NCI-H1417 (cell line): Measurements from ENCODE around the gene HTR3A.
A peak's percentile ranks its signal among the peaks of the same experiment; 100 is the strongest.
"Not testable (repeated sequence)": the region's sequence is repeated elsewhere in the genome, so short reads cannot be mapped to it uniquely, and the experiment has no call there.

Experiments
- DNase-seq, 3 experiments: peaks; one replicate each; lab custom pipeline; 2025; lab: John Stamatoyannopoulos, UW

HTR3A gene

DNA sequence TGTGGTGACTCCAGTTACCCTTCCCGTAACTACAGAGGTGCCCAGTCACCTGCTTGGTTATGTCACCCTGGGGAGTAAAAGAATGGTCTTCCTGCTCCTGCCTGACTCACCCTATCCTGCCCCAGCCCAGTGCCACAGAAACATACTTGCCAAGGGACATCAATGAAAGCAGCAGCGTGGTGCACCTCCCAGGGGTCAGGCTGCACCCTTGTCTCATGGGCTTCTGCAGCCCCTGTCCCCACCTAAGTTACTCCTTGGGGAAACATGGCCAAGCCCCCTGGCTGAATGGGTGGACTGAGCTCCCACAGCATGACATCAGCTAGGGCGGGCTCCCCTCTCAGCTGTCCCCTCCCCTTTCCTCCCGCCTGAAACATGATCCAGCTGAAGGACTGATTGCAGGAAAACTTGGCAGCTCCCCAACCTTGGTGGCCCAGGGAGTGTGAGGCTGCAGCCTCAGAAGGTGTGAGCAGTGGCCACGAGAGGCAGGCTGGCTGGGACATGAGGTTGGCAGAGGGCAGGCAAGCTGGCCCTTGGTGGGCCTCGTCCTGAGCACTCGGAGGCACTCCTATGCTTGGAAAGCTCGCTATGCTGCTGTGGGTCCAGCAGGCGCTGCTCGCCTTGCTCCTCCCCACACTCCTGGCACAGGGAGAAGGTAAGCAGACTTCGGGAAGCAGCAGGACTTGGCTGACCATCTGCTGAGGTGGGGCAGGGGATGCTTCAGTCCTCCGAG is at the start of gene HTR3A:
HTR3A (plus strand) TSS at position 368 of the 730 bp plus-strand sequence; CDS start at position 586, 218 bp downstream.
- DNase-seq = peak; percentile 86 to 96 (median 88)

DNA sequence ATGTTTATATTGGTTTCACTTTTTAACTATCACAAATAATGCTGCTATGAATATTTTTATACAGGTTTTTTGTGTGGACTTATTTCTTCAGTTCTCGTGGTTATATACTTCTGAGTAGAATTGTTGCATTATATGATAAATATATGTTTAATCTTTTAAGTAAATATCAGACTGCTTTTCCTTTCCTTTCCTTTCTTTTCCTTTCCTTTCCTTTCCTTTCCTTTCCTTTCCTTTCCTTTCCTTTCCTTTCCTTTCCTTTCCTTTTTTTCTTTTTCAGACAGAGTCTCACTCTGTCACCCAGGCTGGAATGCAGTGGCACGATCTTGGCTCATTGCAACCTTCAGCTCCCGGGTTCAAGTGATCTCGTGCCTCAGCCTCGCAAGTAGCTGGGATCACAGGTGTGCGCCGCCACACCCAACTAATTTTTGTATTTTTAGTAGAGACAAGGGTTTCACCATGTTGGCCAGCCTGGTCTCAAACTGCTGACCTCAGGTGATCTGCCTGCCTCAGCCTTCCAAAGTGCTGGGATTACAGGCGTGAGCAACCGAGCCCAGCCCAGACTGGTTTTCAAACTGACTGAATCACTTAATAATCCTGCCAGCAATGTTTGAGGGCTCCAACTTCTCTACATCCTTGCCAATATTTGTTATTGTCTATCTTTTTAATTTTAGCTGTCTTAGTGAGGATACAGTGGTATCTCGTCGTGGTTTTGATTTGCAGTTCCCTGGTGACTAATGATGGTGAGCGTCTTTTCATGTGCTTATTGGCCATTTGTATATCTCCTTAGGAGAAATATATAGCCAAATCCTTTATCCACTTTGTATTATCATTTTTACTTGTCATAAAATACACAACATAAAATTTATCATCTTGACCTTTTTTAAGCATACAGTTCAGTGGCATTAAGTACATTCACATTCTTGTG is 48.4 kb upstream of the HTR3A start:
- DNase-seq = no peak

DNA sequence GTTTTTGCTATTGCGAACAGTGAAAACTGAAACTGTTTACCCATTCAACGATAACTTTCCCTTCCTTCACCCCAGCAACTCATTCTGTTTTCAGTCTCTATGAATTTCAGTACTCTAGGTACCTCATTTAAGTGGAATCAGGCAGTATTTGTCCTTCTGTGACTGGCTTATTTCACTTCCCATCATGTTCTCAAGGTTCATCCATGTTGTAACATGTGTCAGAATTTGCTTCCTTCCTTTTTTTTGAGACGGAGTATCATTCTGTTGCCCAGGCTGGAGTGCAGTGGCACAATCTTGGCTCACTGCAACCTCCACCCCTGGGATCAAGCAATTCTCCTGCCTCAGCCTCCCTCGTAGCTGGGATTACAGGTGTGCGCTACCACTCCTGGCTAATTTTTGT is 46.6 kb upstream of the HTR3A start:
- no peak for DNase-seq

DNA sequence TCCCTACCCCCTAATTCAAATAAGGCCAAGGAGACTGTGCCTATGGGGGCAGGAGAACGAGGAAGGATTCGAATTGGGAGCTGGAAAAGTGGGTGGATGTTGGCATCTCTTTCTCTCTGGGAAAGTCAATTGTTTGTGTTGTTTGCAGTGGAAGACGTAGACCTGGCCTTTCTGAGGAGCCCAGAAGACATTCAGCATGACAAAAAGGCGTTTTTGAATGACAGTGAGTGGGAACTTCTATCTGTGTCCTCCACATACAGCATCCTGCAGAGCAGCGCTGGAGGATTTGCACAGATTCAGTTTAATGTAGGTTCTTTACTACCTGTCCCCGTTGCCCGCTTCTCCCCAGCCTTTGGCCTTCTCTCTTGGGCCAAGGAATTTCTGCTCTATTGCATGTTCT is 42.1 kb upstream of the HTR3A start:
- no peak for DNase-seq

DNA sequence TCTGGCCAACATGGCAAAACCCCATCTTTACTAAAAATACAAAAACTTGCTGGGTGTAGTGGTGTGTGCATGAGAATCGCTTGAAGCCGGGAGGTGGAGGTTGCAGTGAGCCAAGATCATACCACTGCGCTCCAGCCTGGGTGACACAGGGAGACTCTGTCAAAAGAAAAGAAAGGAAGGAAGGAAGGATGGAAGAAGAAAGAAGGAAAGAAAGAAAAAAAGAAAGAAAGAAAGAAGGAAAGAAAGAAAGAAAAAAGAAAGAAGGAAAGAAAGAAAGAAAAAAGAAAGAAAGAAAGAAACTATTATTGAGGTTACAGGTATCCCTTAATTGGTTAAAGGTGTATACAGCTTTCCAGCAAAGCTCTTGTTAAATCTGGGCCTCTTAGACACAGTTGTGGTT is 40.7 kb upstream of the HTR3A start:
- not testable (repeated sequence) for DNase-seq

DNA sequence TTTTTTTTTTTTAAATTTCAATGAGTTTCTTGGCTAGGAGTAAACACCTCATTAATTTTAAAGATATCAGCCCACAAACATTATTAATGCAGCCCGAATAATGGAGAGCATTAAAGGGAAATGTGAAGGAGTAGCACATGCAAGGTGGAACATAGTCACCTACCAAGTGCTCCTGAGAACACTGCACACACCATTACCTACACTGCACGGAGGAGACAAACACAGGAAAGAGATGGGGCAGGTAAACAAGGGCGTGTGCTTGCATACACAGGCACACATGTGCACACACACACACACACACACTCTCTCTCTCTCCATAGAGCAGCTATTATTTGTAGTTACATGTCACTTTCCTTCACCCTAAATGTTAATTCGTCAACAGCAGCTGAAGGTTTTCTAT is 40.1 kb upstream of the HTR3A start:
- peak in 1 of 3 experiments; percentile 31 for DNase-seq

DNA sequence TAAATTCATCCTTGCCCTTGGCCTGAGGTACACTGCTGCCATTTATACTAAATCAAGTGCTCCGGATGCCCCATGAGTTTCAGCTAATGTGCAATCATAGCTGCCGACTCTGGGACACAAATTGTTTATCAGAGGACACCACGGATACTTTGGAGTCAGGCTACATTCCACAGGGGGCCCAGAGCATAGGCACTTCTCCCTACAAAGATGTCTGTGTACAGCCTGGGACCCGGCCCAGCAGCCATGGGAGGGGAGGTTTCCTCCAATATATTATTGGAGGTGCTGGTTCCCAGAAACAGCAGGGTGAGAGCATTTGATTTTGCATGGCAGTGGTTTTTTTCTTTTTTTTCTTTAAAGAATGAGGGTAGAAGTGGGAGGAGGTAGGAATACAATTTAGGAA is 39.0 kb upstream of the HTR3A start:
- no peak for DNase-seq

DNA sequence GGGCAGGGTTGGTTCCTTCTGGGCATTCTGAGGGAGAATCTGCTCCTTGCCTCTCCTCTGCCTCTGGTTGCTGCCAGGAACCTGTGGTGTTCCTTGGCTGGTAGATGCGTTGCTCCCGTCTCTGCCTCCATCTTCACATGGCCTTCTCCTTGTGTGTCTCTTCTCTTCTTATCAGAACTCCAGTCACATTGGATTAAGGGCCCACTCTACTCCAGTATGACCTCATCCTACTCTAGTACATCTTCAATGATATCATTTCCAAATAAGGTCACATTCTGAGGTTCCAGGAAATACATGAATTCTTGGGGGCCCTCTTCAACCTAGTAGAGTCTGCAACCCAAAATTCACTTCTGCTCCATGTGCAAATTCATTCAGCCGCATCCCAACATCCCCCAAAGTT is 37.0 kb upstream of the HTR3A start:
- no peak for DNase-seq

DNA sequence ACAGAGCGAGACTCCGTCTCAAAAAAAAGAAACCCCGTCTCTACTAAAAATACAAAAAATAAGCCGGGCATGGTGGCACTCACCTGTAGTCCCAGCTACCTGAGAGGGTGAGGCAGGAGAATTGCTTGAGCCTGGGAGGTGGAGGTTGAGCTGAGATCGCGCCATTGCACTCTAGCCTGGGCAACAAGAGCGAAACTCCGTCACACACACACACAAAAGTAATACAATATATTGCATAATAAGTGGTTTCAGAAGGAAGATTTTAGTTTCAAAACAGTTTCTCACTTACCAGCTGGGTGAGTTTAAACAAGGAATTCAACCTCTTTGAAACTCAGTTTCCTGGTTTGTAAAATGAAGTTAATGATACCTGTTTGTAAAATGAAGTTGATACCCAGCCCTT is 32.7 kb upstream of the HTR3A start:
- no peak for DNase-seq

DNA sequence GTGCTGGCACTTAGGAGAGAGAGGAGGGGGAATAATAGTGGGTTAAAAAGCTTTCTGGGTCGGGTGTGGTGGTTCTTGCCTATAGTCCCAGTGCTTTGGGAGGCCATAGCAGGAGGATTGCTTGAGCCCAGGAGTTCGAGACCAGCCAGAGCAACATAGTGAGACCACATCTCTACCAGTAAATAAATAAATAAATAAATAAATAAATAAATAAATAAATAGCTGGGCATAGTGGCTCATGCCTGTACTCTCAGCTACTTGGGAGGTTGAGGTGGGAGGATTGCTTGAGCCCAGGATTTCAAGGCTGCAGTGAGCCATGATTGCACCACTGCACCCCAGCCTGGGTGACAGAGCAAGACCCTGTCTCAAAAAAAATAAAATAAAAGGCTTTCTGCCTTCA is 28.7 kb upstream of the HTR3A start:
- not testable (repeated sequence) for DNase-seq

DNA sequence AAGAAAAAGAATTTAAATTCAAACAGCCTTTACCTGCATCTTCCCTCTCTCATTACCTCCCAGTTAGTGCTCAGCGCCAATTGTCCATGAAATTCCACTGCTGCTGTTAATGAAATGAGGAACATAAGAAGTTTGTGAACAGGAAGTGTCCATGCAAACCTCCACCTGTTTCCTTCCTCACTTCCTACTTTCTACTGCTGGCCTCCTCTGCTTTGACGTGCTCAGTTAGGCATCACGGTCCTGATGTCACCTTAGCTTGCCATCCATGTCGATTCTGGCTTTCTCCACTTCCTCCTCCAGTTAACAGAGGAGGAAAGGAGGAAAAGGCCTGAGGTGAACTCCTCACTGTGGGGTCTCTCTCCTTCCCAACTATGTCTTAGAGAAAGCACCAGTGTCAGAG is 26.9 kb upstream of the HTR3A start:
- no peak for DNase-seq

DNA sequence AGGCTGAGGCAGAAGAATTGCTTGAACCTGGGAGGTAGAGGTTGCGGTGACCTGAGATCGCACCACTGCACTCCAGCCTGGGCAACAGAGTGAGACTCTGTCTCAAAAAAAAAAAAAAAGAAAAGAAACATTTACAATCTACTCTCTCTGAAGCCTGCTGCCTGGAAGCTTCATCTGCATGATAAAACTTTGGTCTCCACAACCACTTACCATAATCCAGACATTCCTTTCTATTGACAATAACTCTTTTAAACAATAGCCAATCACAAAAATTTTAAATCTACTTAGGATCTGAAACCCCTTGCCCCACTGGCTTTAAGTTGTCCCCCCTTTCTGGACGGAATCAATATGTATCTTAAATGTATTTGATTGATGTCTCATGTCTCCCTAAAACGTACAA is 25.0 kb upstream of the HTR3A start:
- DNase-seq = no peak

DNA sequence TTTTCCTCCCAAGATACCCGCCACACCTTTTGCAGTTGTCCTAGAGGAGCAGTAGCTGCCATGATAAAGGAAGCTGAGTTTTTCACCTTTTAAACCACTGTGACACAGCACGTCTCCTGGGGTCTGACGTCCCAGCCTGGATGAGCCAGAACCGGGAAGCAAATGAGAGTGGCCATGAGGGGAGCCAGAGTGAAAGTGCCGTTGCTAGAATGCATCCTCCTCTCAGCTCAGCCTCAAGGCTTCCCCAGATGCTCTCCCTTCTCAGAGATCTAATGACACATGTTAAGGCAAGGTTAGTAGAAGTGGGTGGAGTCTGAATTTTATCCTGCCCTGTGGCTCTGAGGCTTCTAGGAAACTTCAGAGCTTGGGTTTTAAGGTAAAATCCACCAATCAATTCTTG is 23.4 kb upstream of the HTR3A start:
- DNase-seq = no peak

DNA sequence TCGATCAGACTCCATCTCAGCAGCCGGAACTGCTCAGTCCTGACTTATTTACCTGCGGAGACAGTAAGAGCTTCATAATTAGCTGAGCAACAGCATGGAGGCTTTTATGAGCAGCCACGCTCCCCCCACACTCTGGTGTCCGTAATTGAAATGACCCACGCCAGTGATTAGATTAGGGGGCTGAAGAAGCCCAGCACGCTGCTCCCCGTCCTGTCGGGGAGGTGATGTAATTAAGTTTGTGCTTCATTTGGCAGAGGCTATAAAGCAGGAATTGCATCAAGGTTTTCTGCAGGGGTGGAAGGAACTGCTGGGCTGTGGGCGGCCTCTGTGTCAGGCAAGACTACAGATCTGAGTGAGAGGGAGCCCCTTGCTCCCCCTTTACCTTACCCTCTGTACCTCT is 22.8 kb upstream of the HTR3A start:
- peak in 2 of 3 experiments; percentile 25 for DNase-seq

DNA sequence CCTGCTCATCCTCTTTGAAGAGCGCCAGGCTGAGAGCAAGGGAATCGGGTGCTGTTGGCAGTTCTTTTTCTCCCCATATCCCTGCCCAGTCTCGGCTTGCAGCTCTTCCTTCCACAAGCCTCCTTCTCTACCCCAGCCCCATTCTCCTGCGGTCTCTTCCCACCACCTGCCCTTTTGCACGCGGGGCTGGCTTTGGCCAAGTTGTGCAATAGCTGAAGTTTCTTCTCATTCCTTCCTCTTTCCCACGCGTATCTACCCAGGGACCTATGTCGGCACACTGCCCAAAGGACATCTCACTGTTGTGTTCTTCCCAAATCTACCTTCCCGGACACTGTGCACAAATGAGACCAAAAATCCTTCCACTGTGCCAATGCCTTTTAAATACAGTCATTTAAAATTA is 22.3 kb upstream of the HTR3A start:
- no peak for DNase-seq

DNA sequence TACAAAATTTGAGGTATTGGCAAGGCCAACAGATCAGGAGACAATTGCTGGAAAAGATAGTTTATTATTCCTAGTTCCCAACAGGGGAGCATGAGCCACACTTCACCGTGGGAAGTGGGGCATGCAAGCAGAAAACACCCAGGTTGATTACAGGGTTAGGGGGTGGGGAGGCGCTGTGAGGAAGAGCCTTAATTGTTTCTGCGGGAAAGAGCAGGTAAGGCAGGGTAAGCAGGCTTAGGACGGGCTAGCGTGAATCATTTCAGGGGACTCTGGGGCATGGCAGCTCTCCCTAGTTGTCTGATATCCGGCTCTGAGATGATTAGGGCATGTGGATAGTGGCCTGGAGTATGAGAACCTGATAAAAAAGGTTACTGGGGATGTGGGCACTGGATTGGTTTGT is 20.7 kb upstream of the HTR3A start:
- DNase-seq = no peak

DNA sequence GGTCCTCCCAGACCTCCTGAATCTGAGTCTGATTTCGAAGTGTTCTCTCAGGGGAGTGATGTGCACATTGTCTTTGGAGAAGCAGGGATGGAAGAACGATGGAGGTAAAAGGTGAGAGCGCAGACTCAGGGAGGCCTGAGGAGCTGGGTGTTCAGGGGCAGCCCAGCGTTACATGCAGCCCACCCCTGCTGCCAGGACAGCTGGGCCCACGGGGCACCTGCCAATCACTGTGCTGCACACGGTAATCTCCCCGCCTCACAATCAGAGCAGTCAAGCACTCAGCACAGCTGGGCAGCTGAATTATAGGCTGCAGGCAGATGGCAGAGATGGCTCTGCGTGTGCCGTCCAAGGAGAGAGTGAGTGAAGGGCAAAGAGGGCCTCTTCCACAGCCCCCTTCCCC is 17.9 kb upstream of the HTR3A start:
- peak in 2 of 3 experiments; percentile 54 to 82 for DNase-seq

DNA sequence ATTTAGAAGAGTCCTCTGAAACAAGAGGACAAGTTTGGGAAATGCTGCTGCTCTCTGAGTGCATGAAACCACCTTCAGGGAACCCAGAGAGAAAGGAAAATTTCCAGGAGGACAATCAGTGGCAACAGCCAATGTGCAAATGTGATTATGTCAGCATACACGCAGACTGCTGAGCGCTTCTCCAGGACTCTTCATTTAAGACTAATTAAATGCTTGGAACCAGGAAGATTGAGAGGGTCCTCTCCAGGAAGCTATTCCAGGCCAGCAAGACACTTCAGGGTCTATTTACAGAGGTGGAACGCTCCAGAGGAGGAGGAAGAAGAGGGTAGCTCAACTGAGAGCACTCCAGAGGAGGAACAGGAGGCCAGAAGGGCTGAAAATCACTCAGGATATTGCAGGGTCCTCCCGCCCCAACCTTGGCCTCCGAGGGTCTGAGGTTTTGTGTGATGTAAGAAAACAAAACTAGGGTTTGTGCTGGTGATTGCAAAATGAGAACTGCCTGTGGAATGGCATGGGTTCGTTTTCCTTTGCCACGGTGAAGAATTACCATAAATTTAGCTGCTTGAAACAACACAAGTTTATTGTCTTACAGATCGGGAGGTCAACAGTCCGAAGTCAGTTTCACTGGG is 14.1 kb upstream of the HTR3A start:
- DNase-seq = no peak

DNA sequence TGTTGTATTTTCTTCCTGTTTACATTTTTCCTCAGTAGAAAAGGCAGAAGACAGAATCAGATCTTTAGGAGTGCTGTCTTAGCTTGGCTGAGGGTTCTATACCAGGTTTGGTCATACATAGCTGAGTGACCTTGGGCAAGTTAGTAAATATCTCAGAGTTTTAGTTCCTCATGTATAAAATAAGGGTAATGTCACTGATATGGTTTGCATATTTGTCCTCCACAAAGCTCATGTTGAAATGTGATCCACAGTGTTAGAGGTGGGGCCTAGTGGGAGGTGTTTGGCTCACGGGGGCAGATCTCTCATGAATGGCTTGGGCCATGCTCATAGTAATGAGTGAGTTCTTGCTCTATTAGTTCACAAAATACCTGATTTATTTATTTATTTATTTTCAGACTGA is 7.5 kb upstream of the HTR3A start:
- no peak for DNase-seq

DNA sequence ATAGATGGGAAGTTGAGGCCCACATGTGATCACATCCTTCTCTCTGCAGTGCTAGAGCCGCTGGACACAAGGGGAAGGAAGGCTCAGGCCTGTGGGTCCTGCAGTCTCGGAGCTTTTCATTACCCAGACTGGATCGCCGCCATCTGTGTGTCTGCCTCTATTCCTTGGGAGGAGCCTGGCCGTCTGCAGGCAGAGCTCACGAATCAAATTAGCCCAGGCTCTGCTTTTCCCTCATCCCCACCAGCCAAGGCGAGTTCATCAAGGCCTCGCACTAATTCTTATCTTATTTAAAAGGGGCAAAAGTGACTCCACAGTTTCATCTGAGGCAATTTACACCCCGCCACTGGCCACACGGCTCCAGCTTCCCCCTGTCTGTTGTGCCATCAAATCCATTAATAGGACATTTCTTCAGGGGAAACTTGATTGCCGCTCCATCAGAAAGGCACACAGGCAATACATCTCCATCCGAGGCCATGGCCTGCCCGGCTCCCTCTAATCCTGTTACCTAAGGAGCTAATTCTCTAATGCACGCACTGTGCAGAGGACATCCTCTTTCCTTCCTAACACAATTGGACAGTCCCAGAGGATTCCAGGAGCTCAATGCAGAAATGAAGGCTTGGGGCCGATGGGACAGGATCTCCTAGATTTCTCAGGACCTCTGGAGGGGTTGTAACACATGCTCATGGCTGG is 3.3 kb upstream of the HTR3A start:
- DNase-seq = no peak

DNA sequence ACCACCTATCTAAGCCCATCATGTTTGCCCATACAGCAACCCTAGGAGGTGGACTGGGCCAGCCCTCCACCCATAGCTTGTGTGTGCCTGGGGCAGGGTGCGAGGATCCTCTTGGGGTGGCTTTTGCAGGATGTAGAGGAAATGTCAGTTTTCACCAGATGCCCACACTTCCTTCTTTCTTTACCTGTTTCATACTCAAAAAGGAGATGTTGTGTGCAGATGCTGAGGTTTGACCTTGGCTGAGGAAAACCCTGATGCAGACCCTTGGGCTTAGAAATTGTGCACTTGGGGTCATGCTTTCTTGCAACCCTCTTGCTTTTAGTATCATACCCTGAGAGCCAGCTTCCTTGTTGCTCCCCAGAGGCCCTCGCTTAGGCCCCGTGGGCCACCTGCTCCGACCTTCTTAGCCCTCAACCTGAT is 2.2 kb downstream of the HTR3A start:
- DNase-seq = no peak

DNA sequence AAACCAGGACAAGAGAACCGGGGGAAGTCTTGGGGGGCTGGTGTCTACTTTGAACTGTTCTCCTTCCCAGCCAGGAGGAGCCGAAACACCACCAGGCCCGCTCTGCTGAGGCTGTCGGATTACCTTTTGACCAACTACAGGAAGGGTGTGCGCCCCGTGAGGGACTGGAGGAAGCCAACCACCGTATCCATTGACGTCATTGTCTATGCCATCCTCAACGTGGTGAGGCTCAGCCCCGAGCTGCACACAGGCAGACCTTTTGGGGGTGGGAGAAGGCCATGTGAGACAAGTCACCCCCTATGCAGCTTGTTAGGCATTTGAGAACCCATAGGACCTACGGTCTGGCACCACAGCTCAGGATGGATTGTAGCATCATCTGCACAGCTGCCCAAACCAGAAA is 2.8 kb downstream of the HTR3A start:
- no peak for DNase-seq
